ENCODE measurements around the gene NBEAL2.

The NBEAL2 gene

DNA sequence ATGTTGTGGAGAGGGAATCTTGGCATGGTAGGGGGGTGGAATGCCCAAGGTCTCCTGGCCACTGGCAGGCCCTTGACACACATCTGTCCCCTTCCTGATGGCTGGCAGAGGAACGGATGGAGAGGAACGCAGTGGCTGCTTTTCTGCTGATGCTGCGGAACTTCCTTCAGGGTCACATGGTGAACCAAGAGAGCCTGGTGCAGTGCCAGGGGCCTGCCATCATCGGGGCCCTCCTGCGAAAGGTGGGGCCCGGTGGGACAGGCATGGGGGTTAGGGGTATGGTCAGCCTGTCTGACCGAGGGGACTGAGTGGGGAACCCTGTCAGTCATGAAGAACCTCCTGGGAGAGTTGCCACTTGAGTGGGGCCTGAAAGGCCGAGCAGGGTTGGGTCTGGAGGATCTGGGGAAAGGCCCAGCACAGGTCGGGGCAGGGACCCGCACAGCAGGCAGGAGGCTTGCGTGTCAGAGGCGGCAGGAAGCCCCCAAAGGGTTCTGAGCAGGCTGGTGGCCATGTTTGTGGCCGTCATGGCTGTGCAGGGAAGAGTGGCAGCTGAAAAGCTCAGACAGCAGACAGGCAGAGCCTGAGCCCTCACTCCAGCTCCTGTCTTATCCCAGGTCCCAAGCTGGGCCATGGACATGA is 18.1 kb downstream of the NBEAL2 start:
- H3K36me3 ChIP-seq (ENCODE audit: control insufficient read depth, insufficient read depth, low read length), result no peaks in the 10 kb centered on the region
- H3K27ac ChIP-seq (ENCODE audit: low read depth, low read length, severe bottlenecking), result no peak overlapping the region
- H3K9me3 ChIP-seq (ENCODE audit: control insufficient read depth, low read length), result no peaks in the 10 kb centered on the region
- H3K4me3 ChIP-seq (ENCODE audit: extremely low read depth, insufficient read depth, low read length, poor library complexity, severe bottlenecking), result no peak overlapping the region
- peaks cover 8% of the 10 kb centered on the region for H3K4me1 ChIP-seq (ENCODE audit: control insufficient read depth, insufficient read depth, low read length, poor library complexity, severe bottlenecking)
- 97% methylated on average over 11 to 13 of the region's 13 CpGs for WGBS, 2 experiments (ENCODE audit: insufficient coverage in 2 of 2)

GRCh38 chr3:46998121-46998851 is 18.8 kb downstream of the NBEAL2 start:
- Histone ChIP-seq H3K4me3 (ENCODE audit: extremely low read depth, insufficient read depth, low read length, poor library complexity, severe bottlenecking) (no peak overlapping the region), H3K4me1 (ENCODE audit: control insufficient read depth, insufficient read depth, low read length, poor library complexity, severe bottlenecking) (peaks cover 8% of the 10 kb centered on the region), H3K9me3 (ENCODE audit: control insufficient read depth, low read length) (no peaks in the 10 kb centered on the region), H3K36me3 (ENCODE audit: control insufficient read depth, insufficient read depth, low read length) (no peaks in the 10 kb centered on the region), H3K27ac (ENCODE audit: low read depth, low read length, severe bottlenecking) (no peak overlapping the region)
- 58 to 65% methylated on average over 22 to 25 of the region's 27 CpGs for WGBS, 2 experiments (ENCODE audit: insufficient coverage in 2 of 2)

DNA sequence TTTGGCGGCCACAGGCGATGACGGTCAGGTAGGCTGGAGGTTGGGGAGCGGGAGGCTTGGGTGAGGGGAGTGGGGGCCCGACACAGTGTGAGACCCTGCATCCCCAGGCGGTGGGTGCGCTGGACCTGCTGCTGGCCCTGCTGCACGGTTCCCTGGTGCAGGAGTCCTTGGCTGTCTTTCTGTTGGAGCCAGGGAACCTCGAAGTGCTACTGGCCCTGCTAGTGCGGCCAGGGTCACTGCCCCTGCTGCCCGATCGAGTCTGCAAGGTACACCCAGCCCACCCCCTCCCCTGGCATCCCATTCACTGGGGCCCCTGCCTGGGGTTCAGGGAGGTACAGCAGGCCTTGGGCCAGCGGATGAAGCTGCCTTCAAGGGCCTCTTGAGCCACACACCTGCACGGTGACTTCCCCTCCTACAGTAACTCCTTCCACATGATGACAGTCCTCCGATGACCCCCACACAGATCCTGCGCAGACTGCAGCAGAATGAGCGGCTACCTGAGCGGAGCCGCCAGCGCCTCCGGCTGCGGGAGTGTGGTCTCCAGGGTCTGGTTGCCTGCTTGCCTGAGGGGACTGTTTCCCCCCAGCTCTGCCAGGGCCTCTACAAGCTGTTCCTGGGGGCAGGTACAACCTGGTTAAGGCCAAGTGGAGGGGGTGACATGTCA is 19.5 kb downstream of the NBEAL2 start:
- Histone ChIP-seq H3K9me3 (ENCODE audit: control insufficient read depth, low read length) (no peaks in the 10 kb centered on the region), H3K4me3 (ENCODE audit: extremely low read depth, insufficient read depth, low read length, poor library complexity, severe bottlenecking) (no peak overlapping the region), H3K36me3 (ENCODE audit: control insufficient read depth, insufficient read depth, low read length) (no peaks in the 10 kb centered on the region), H3K27ac (ENCODE audit: low read depth, low read length, severe bottlenecking) (no peak overlapping the region), H3K4me1 (ENCODE audit: control insufficient read depth, insufficient read depth, low read length, poor library complexity, severe bottlenecking) (peaks cover 8% of the 10 kb centered on the region)
- 85 to 89% methylated on average over 17 to 20 of the region's 22 CpGs for WGBS, 2 experiments (ENCODE audit: insufficient coverage in 2 of 2)

- no peaks in the 10 kb centered on the region for H3K9me3 ChIP-seq (ENCODE audit: control insufficient read depth, low read length)
- 97 to 98% methylated on average over 11 to 14 of the region's 14 CpGs for WGBS, 2 experiments (ENCODE audit: insufficient coverage in 2 of 2)
- H3K4me1 ChIP-seq (ENCODE audit: control insufficient read depth, insufficient read depth, low read length, poor library complexity, severe bottlenecking), result peaks cover 8% of the 10 kb centered on the region
- no peak overlapping the region for H3K4me3 ChIP-seq (ENCODE audit: extremely low read depth, insufficient read depth, low read length, poor library complexity, severe bottlenecking)
- no peaks in the 10 kb centered on the region for H3K36me3 ChIP-seq (ENCODE audit: control insufficient read depth, insufficient read depth, low read length)
- no peak overlapping the region for H3K27ac ChIP-seq (ENCODE audit: low read depth, low read length, severe bottlenecking)
These were observed 20.2 kb downstream of the NBEAL2 start for GRCh38 chr3:46999516-47000197.

DNA sequence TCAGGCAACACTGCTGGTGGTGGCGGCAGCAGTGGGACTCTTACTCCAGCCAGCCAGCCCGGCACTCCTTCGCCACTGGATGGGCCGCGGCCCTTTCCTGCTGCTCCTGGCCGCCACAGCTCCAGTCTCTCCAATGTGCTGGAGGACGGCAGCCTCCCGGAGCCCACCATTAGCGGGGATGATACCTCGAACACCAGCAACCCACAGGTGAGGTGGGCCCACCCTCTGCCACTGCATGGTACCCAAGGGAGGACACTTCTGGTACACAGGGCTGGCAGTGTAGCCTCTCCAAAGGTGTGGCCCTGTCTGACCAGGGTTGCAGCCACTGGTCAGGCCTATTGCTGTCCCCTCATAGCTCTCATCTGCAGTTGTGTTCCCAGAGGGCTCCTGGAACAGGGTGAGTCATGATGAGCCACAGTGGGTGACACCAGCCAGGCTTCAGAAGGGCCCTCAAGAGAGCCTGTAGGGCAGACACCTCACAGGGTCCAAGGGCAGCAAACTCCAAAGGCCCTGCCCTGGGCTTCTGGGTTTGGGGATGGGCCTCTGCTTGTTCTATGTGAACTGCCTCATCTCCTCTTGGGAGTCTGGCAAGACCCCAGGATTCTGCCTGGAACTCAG is 20.8 kb downstream of the NBEAL2 start:
- Histone ChIP-seq H3K4me3 (ENCODE audit: extremely low read depth, insufficient read depth, low read length, poor library complexity, severe bottlenecking) (no peak overlapping the region), H3K27ac (ENCODE audit: low read depth, low read length, severe bottlenecking) (no peak overlapping the region), H3K4me1 (ENCODE audit: control insufficient read depth, insufficient read depth, low read length, poor library complexity, severe bottlenecking) (peaks cover 8% of the 10 kb centered on the region), H3K36me3 (ENCODE audit: control insufficient read depth, insufficient read depth, low read length) (no peaks in the 10 kb centered on the region), H3K9me3 (ENCODE audit: control insufficient read depth, low read length) (no peaks in the 10 kb centered on the region)
- 97 to 98% methylated on average over 10 of the region's 10 CpGs for WGBS, 2 experiments (ENCODE audit: insufficient coverage in 2 of 2)

DNA sequence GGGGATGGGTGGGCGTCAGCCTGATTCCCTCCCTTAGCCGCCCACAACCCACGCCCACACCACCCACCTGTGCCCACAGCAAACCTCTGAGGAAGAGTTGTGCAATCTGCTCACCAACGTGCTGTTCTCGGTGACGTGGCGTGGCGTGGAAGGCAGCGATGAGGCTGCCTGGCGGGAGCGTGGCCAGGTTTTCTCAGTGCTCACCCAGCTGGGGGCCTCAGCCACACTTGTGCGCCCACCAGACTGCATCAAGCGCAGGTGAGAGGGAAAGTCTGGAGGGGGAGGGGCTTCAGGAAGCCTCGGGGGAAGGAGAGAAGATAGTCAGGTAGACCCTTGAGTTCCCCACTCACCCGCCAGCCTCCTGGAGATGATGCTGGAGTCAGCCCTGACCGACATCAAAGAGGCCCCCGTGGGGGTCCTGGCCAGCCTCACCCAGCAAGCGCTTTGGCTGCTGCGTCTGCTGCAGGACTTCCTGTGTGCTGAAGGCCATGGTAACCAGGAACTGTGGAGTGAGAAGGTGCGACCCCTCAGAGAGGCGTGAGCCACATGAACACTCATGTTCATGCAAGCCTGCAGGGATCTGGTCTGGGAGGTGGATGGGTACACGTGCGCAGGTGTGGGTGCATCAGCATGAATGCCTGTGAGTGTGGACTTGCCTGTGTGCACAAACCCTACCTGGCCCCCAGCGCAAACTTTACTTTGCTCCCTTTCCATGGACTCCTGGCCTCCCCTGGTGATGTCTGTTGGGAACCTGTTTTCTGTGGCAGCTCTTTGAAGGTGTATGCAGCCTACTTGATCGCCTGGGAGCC is 21.7 kb downstream of the NBEAL2 start:
- H3K4me3 ChIP-seq (ENCODE audit: extremely low read depth, insufficient read depth, low read length, poor library complexity, severe bottlenecking), result no peak overlapping the region
- H3K36me3 ChIP-seq (ENCODE audit: control insufficient read depth, insufficient read depth, low read length), result no peaks in the 10 kb centered on the region
- WGBS, 2 experiments (ENCODE audit: insufficient coverage in 2 of 2), result 94 to 98% methylated on average over 21 to 23 of the region's 25 CpGs
- H3K4me1 ChIP-seq (ENCODE audit: control insufficient read depth, insufficient read depth, low read length, poor library complexity, severe bottlenecking), result peaks cover 8% of the 10 kb centered on the region
- H3K27ac ChIP-seq (ENCODE audit: low read depth, low read length, severe bottlenecking), result no peak overlapping the region
- H3K9me3 ChIP-seq (ENCODE audit: control insufficient read depth, low read length), result no peaks in the 10 kb centered on the region

- H3K4me3 ChIP-seq (ENCODE audit: extremely low read depth, insufficient read depth, low read length, poor library complexity, severe bottlenecking), result no peak overlapping the region
- H3K4me1 ChIP-seq (ENCODE audit: control insufficient read depth, insufficient read depth, low read length, poor library complexity, severe bottlenecking), result peaks cover 8% of the 10 kb centered on the region
- H3K9me3 ChIP-seq (ENCODE audit: control insufficient read depth, low read length), result no peaks in the 10 kb centered on the region
- 92 to 97% methylated on average over 16 of the region's 16 CpGs for WGBS, 2 experiments (ENCODE audit: insufficient coverage in 2 of 2)
- H3K36me3 ChIP-seq (ENCODE audit: control insufficient read depth, insufficient read depth, low read length), result no peaks in the 10 kb centered on the region
- no peak overlapping the region for H3K27ac ChIP-seq (ENCODE audit: low read depth, low read length, severe bottlenecking)
These were observed 22.3 kb downstream of the NBEAL2 start for GRCh38 chr3:47001731-47002170.

- 90 to 92% methylated on average over 19 to 27 of the region's 35 CpGs for WGBS, 2 experiments (ENCODE audit: insufficient coverage in 2 of 2)
- peaks cover 8% of the 10 kb centered on the region for H3K4me1 ChIP-seq (ENCODE audit: control insufficient read depth, insufficient read depth, low read length, poor library complexity, severe bottlenecking)
- H3K27ac ChIP-seq (ENCODE audit: low read depth, low read length, severe bottlenecking), result no peak overlapping the region
- H3K9me3 ChIP-seq (ENCODE audit: control insufficient read depth, low read length), result no peaks in the 10 kb centered on the region
- H3K4me3 ChIP-seq (ENCODE audit: extremely low read depth, insufficient read depth, low read length, poor library complexity, severe bottlenecking), result no peak overlapping the region
- H3K36me3 ChIP-seq (ENCODE audit: control insufficient read depth, insufficient read depth, low read length), result no peaks in the 10 kb centered on the region
These were observed 22.9 kb downstream of the NBEAL2 start for GRCh38 chr3:47002171-47003055.

GRCh38 chr3:47003056-47003410 is 23.6 kb downstream of the NBEAL2 start:
- peaks cover 8% of the 10 kb centered on the region for H3K4me1 ChIP-seq (ENCODE audit: control insufficient read depth, insufficient read depth, low read length, poor library complexity, severe bottlenecking)
- no peaks in the 10 kb centered on the region for H3K36me3 ChIP-seq (ENCODE audit: control insufficient read depth, insufficient read depth, low read length)
- 88 to 95% methylated on average over 8 to 9 of the region's 10 CpGs for WGBS, 2 experiments (ENCODE audit: insufficient coverage in 2 of 2)
- no peak overlapping the region for H3K4me3 ChIP-seq (ENCODE audit: extremely low read depth, insufficient read depth, low read length, poor library complexity, severe bottlenecking)
- no peaks in the 10 kb centered on the region for H3K9me3 ChIP-seq (ENCODE audit: control insufficient read depth, low read length)
- H3K27ac ChIP-seq (ENCODE audit: low read depth, low read length, severe bottlenecking), result no peak overlapping the region
